GM13976 (cell line): Measurements from ENCODE around the gene TMX4.
"Not testable (repeated sequence)": the region's sequence is repeated elsewhere in the genome, so short reads cannot be mapped to it uniquely, and the experiment has no call there.

Source experiments
- DNase-seq: peaks from one replicate; pipeline ENCODE4 v3.0.0; 2012; ENCODE audit warnings: low spot score
- in situ Hi-C: fragments of 300-500 bp; cut with MboI; formaldehyde crosslinking; loops from one replicate; pipeline ENCODE4 v1.12.0; 2022; ENCODE audit warnings: low sequenced_read_pairs, mixed read lengths, inconsistent platforms; ENCODE audit not compliant: unreplicated experiment
- TF ChIP-seq, protein P1 (sequence below): IDR thresholded peaks from 2 replicates; pipeline ENCODE4 v1.5.1; 2012; ENCODE audit warnings: borderline replicate concordance, mild to moderate bottlenecking; ENCODE audit not compliant: insufficient read depth; ENCODE audit errors: extremely low read depth, missing control alignments, control extremely low read depth

Gene TMX4

DNA sequence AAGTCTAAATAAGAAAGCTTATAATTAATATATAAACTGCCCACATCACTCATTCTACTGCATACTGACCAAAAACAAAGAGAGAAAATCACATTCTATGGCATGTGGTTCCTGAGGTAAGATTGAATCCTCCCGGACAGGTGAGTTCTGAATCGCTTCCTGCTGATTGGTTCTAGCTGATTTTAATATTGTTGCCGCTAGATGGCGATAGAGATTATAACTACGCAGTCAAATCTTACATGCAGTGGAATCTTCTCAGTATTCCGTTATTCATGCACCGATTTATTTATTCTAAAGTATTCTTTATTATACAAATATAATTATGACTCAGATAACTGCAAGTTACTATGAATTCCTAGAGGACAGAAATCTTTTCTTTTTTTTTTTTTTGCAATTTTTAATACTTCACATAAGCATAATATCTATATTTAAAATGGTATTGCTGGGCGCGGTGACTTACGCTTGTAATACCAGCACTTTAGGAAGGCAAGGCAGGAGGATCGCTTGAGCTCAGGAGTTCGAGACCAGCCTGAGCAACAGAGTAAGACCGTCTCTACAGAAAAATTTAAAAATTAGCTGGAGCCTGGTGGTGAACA lies 24.2 kb upstream of the TMX4 start:
- in situ Hi-C loops: loop anchor here (10.0 kb wide), 1 partner anchor 671 kb away; no protein-coding TSS in a partner anchor
- TF ChIP-seq, protein P1, sequence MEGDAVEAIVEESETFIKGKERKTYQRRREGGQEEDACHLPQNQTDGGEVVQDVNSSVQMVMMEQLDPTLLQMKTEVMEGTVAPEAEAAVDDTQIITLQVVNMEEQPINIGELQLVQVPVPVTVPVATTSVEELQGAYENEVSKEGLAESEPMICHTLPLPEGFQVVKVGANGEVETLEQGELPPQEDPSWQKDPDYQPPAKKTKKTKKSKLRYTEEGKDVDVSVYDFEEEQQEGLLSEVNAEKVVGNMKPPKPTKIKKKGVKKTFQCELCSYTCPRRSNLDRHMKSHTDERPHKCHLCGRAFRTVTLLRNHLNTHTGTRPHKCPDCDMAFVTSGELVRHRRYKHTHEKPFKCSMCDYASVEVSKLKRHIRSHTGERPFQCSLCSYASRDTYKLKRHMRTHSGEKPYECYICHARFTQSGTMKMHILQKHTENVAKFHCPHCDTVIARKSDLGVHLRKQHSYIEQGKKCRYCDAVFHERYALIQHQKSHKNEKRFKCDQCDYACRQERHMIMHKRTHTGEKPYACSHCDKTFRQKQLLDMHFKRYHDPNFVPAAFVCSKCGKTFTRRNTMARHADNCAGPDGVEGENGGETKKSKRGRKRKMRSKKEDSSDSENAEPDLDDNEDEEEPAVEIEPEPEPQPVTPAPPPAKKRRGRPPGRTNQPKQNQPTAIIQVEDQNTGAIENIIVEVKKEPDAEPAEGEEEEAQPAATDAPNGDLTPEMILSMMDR: peak; percentile 57
- peak; percentile 57 for DNase-seq

DNA sequence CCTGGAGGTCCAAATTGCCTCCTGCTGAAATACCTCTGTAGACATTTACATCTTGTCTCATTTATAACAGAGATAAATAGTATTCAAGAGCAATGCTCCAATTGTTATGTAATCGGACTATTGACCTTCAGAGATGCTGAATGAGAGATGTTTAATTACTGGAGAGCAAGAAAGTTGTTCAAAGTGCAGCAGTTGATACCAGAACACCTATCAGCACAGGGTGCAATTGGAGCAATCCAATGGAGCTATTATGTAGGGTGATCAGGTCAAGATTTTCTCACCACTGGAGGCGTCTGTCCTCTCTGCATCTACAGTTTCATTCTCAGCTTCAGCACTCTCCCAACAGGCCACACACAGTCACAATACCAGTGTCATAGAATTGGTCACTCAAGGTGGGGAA lies 19.5 kb upstream of the TMX4 start:
- DNase-seq: no peak
- TF ChIP-seq, protein P1: no peak
- in situ Hi-C loops: no loop called here

DNA sequence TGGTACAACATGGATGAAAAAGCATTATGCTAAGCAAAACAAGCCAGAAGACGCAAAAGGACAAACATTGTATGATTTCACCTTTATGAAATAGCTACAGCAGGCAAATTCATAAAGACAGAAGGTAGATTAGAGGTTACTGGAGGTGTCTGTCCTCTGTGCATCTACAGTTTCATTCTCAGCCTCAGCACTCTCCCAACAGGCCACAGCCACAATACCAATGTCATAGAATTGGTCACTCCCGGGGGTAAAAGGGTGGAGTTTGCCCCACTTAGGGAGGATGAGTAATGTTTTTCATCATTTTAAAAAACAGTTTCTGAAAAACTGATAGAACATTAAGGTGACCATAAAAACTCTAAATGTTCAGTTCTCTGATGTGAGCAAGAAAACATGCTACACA lies 17.2 kb upstream of the TMX4 start:
- TF ChIP-seq, protein P1: no peak
- DNase-seq: no peak
- in situ Hi-C loops: no loop called here

DNA sequence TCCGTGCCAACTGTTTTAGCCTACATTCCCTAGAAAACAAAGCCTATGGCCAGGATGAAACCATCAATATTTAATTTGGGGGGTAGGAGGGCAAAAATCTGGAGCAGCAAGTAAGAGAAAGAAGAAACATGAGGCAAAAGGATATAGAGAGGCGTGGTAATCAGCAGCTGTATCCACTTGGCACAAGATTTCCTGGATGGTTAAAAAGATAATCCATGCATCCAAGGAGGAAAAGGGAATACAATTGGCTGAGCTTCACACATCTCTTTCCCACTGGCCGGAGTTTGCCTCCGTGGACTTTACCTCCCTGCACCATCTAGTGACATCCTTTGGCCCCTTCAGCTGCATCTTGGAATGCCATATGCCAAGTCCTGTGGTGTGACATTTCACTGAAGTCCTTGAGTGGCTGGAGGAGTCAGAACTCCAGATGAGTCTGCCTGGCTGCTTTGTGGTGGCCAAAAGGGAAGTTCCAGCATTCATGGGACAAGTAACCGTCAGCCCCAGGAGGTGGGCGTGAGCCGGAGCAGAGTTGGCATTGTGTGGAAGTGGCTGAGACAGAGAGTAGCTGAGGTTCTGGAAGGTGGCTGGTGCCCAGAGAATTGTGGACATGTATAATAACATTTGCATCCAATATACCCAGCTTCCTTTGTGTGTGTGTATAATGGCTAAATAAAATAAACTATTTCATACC lies 13.7 kb upstream of the TMX4 start:
- TF ChIP-seq, protein P1: no peak
- in situ Hi-C loops: no loop called here
- no peak for DNase-seq

DNA sequence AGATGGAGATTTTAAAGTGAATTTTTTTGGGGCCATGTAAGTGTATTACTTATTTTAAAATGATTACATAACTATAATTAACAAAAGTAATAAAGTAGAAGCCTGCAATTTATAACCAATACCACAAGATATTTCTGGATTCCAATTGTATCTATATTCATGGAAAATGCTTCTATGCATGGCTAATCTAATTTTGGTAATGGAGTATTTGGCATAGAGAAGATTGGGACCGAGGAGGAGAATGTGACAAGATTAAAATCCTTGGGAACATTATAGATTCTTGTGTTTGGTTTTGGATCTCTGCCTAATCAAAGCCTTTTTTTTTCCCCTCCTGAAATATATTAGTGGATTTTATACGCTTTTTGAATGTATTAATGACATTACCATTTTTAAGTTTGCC lies 12.9 kb upstream of the TMX4 start:
- DNase-seq: no peak
- TF ChIP-seq, protein P1: no peak
- in situ Hi-C loops: no loop called here

DNA sequence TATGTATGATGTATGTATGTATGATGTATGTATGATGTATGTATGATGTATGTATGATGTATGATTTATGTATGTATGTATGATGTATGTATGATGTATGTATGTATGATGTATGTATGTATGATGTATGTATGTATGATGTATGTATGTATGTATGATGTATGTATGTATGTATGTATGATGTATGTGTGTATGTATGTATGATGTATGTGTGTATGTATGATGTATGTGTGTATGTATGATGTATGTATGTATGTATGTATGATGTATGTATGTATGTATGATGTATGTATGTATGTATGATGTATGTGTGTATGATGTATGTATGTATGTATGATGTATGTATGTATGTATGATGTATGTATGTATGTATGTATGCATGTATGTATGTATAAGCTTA lies 12.0 kb upstream of the TMX4 start:
- in situ Hi-C loops, DNase-seq: not testable (repeated sequence)

DNA sequence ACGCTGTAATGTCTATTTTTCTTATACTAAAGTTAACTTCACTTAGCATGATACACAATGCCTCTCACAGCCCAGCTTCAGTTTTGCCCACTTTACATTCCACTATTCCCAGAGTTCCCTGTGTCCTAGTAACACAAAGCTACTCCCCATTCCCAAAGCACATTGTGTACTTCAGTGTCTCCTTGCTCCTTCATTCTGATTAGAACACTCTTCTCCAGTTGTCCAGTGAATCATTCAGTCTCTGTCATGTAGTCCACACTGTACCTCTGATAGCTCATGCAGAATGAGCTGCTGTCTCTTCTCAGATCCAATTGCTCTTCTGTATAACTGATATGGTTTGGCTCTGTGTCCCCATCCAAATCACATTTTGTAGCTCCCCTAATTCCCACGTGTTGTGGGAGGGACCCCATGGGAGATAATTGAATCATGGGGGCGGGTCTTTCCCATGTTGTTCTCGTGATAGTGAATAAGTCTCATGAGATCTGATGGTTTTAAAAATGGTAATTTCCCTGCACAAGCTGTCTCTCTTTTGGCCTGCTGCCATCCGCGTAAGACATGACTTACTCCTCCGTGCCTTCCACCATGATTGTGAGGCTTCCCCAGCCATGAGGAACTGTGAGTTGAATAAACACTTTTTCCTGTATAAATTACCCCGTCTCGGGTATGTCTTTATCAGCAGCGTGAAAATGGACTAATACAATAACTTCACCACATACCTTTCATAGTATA lies 2.1 kb upstream of the TMX4 start:
- in situ Hi-C loops: no loop called here
- TF ChIP-seq, protein P1: no peak
- DNase-seq: no peak
